ENCODE data around the gene CST9L.

DNA sequence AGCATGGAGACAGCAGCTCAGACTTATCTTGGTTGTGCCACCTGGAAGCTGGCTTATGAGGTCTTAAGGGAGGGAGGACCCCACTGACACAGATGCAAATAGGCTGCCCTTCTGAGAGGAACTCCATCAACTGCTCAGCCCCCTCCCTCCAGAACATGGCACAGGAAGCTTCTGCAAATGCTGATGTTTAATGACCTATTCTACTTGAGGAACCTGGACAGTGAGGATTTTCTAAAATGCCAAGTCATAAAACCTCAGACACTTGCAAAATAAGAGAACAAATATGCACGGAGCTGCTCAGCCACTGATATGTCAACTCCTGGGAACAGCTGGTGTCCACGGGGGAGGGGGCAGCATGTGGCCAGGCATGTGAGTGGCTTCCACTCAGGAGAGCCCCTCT, 34.0 kb upstream of the CST9L start:
- TF ChIP-seq POLR2A (IDR thresholded peaks at IDR 0.05; ENCODE audit: low read depth, low read length) (no peak), POLR2AphosphoS5 (IDR thresholded peaks at IDR 0.05; ENCODE audit: low read depth, low read length) (no peak), TAF1 (IDR thresholded peaks at IDR 0.05; ENCODE audit: low read depth, low read length) (no peak)

All from GM12891 (cell line).